GM19452 (cell line): ENCODE results near the gene MMP10.
"Not testable (repeated sequence)": the region's sequence is repeated elsewhere in the genome, so short reads cannot be mapped to it uniquely, and the experiment has no call there.

Experiments
- ATAC-seq: cut with Tn5 transposase; IDR thresholded peaks from one replicate; pipeline ENCODE4 v1.9.1; 2021; ENCODE audit not compliant: unreplicated experiment

The MMP10 gene

DNA sequence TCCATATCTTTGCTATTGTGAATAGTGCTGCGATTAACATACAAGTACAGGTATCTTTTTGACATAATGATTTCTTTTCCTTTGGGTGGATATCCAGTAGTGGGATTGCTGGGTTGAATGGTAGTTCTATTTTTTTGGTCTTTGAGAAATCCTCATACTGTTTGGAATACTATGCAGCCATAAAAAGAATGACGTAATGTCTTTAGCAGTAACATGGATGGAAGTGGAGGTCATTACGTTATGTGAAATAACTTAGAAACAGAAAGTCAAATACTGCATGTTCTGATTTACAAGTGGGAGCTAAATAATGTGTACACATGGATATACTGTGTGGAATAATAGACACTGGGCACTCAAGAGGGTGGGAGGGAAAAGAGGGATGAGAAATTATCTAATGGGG is 4.0 kb upstream of the MMP10 start:
- no peak for ATAC-seq

- no peak for ATAC-seq
Measured at GRCh38 chr11:102783720-102784119, 3.3 kb upstream of the MMP10 start.

DNA sequence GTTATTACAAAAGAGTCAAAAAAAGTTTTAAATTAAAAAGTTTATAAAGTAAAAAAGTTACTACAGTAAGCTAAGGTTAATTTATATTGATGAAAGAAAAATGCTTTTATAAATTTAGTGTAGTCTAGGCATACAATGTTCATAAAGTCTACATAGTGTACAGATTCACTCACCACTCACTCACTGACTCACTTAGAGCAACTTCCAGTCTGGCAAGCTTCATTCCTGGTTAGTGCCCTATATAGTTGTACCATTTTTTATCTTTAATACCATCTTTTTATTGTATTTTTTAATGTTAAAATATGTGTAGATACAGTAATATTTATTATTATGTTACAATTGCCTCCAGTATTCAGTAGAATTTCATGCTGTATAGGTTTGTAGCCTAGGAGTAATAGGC is 2.6 kb upstream of the MMP10 start:
- no peak for ATAC-seq

DNA sequence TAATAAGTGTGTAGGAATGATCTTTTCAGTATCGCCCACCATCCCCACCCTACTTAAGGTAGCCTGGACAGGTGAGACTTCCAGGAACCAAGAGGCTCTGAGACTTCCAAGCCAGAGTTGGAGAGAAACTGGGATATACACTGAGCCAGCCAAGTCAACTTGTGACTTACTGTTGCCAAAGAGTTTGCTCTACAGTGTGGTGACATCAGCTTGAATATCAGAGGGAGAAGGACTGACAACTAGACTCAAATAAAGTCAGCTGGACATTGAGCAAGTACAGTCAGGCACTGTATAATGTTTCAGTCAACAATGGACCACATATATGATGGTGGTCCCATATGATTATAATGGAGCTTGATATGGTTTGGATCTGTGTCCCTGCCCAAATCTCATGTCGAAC is 1.2 kb upstream of the MMP10 start:
- ATAC-seq, result no peak

GRCh38 chr11:102776454-102776853 is 4.0 kb downstream of the MMP10 start:
- no peak for ATAC-seq

- no peak for ATAC-seq
Measured at GRCh38 chr11:102773386-102773785, 7.0 kb downstream of the MMP10 start.

GRCh38 chr11:102771351-102771750 is 9.1 kb downstream of the MMP10 start:
- ATAC-seq, result no peak

DNA sequence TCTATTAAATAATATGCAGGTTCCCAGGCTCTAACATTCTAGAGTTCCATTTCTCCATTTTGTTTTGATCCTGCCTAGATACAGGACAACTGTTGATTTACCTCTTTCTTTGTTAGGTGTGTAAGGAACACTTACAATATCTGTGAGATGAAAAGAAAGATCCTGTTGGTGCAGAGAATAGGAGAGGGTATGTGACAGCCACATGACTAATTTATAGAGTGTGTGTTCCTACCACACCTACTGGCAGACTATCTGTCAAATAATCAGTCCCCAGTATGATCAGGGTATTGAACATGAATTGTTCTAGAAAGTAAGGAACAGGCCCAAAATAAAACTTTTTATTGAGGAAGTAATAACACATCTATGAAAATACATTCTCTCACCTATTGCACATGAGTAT is 10.2 kb downstream of the MMP10 start:
- no peak for ATAC-seq

GRCh38 chr11:102767800-102768199 is 12.6 kb downstream of the MMP10 start:
- no peak for ATAC-seq

GRCh38 chr11:102763440-102763839 is 17.0 kb downstream of the MMP10 start:
- no peak for ATAC-seq

GRCh38 chr11:102762361-102762767 is 18.1 kb downstream of the MMP10 start:
- no peak for ATAC-seq

- no peak for ATAC-seq
Measured at GRCh38 chr11:102761646-102762238, 18.7 kb downstream of the MMP10 start.

GRCh38 chr11:102760344-102761035 is 19.9 kb downstream of the MMP10 start:
- ATAC-seq, result no peak

- no peak for ATAC-seq
Measured at GRCh38 chr11:102757823-102758549, 22.4 kb downstream of the MMP10 start.

DNA sequence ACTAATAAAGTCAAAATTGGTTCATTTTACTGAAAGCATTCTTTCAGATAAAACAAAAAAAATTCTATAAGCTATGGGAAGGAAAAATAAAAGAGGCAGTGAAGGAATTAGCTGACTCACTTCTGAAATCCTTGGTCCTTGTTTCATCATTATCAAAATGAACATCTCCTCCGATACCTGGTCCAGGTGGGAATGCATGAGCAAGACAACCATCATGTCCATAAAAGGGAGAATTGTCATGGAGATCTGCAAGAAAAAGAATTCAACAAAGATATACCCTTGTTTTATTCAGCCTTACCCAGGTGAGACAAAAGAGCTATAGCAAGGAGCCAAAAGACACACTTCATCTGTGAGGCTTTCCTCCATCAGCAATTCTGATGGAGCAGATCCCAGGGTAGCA is 27.2 kb downstream of the MMP10 start:
- ATAC-seq, result no peak

DNA sequence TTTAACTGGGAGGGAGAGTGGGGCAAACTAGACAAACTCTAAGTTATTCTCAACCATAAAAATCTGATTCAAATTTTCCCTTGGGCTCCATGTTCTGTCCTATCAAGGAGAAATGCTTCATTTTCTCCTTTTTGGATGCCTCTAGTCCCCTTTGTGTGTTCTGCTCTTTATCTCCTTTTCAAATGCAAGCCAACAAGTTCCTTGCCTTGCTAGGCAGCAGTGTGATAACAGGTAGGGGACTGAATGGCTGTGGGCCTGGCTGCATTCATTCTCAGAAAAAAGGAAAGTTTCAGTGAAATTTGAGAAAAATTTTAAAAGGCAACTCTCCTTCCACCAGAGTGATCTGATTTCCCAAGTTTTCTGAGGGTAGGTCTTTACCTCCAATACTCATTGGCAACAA is 28.8 kb downstream of the MMP10 start:
- ATAC-seq, result no peak

- ATAC-seq, result no peak
Measured at GRCh38 chr11:102749101-102749722, 31.2 kb downstream of the MMP10 start.

GRCh38 chr11:102746746-102747578 is 33.5 kb downstream of the MMP10 start:
- not testable (repeated sequence) for ATAC-seq

DNA sequence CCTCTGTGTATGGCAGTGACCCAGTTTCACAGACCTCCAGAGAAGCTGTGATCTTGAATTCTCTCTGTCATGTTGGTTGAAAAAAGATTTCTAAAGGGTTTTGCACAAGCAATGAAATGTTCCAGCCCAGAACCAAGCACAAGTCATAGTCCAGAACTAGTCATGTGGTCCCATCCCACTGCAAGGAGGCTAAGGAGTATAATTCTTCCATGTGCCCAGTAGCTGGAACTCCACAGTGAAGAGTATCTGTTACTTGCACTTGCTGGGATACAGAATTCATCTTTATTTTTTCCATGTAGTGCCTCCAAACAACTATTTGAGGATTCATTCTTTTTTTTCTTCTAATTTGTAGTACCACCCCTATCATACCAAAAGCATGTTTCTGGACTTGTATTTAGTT is 45.8 kb downstream of the MMP10 start:
- ATAC-seq, result no peak

- peak; percentile 81 for ATAC-seq
Measured at GRCh38 chr11:102733232-102733875, 47.1 kb downstream of the MMP10 start.
